ENCODE results near the gene N4BP2L1. TPM values are rescaled to one million over a fixed set of nuclear protein-coding genes. Genes with fewer than 3 reads are reported as not detected.

N4BP2L1 gene
- total and polyA plus RNA-seq, 2 of the 8 experiments (the other 6 are each of a cell fraction or from before 2014, with no cell fraction given), result 1.3 to 3.1 TPM

DNA sequence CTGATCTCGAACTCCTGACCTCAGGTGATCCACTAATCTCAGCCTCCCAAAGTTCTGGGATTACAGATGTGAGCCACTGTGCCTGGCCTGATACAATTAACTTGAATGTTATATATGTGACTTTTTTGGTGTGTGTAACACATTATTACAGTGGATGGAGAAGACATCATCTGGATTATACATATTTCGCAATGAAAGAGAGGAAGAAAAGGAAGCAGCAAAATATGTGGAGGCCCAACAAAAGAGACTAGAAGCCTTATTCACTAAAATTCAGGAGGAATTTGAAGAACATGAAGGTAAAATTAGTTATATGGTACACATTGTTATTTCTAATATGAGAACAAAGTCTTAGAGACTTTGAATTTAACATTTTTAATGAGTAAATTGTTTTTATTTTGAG, 57.1 kb downstream of the N4BP2L1 start:
- H3K4ac ChIP-seq (replicated peaks; ENCODE audit: insufficient read length, low read depth, low read length), result no peak overlapping the region
- no peak overlapping the region for H3K27ac ChIP-seq (ENCODE audit: low read depth, low read length)
- no peaks in the 10 kb centered on the region for H3K79me2 ChIP-seq (ENCODE audit: control insufficient read depth in 1 of 2, insufficient read depth in 2 of 2, low read length in 2 of 2)
- no peak overlapping the region for H2BK15ac ChIP-seq (ENCODE audit: low read length)
- H3K23ac ChIP-seq (ENCODE audit: insufficient read length), result no peak overlapping the region
- peaks cover 0 to 27% (median 1%) of the 10 kb centered on the region in 4 experiments; a peak in 5 of 8 replicates for H3K36me3 ChIP-seq (ENCODE audit: control insufficient read depth in 2 of 4, insufficient read depth in 4 of 4, low read length in 3 of 4)
- H2AFZ ChIP-seq (ENCODE audit: low read length), result no peak overlapping the region
- H3K23me2 ChIP-seq (ENCODE audit: low read depth, low read length), result no peaks in the 10 kb centered on the region
- H3K14ac ChIP-seq (ENCODE audit: insufficient read length), result no peak overlapping the region
- no peak overlapping the region for H2AK5ac ChIP-seq (ENCODE audit: low read depth, low read length)
- no peak overlapping the region for H2BK12ac ChIP-seq (ENCODE audit: low read depth, low read length)
- H4K91ac ChIP-seq (replicated peaks; ENCODE audit: insufficient read length, low read length), result no peak overlapping the region
- H4K5ac ChIP-seq (ENCODE audit: insufficient read length, low read depth, low read length), result no peak overlapping the region
- H3K4me1 ChIP-seq (replicated peaks in 1 of 4; ENCODE audit: control insufficient read depth in 3 of 4, insufficient read depth in 4 of 4, low read length in 3 of 4), result no peaks in the 10 kb centered on the region
- H4K8ac ChIP-seq (ENCODE audit: extremely low read depth, insufficient read depth, low read length), result no peak overlapping the region
- no peak overlapping the region for H2BK120ac ChIP-seq (replicated peaks; ENCODE audit: low read depth, low read length)
- no peak overlapping the region for H3K4me3 ChIP-seq (ENCODE audit: extremely low read depth in 1 of 4, insufficient read depth in 2 of 4, low read depth in 3 of 4, low read length in 4 of 4)
- 86% methylated on average over 2 of the region's 2 CpGs; no CpG with 5 or more reads in 1 of the 2 experiments for WGBS, 2 experiments (ENCODE audit: extremely low coverage in 1 of 2, insufficient coverage in 1 of 2, insufficient read length in 1 of 2, insufficient replicate concordance in 2 of 2, low coverage in 1 of 2, low lambda C conversion rate in 2 of 2, missing lambda C conversion rate in 1 of 2)
- H3K56ac ChIP-seq (replicated peaks; ENCODE audit: insufficient read length, low read depth, low read length), result no peak overlapping the region
- FAIRE-seq (no peak), DNase-seq (ENCODE audit: low read depth in 1 of 2, low spot score in 2 of 2) (no peak)
- no peak overlapping the region for H3K9ac ChIP-seq (replicated peaks in 1 of 4; ENCODE audit: extremely low read depth in 1 of 4, low read depth in 3 of 4, low read length in 3 of 4)
- H4K20me1 ChIP-seq (replicated peaks in 1 of 2; ENCODE audit: control insufficient read depth in 1 of 2, insufficient read depth in 2 of 2, low read length in 2 of 2), result no peaks in the 10 kb centered on the region
- POLR2A ChIA-PET (ENCODE audit: partially characterized antibody), result no interaction called here
- H3K9me3 ChIP-seq (ENCODE audit: insufficient read depth in 2 of 2, low read depth in 1 of 2, low read length in 1 of 2), result peaks cover 0 to 3% of the 10 kb centered on the region in 2 experiments; a peak in 1 of 4 replicates
- no peaks in the 10 kb centered on the region for H3K79me1 ChIP-seq (ENCODE audit: low read depth, low read length)
- peak; percentile 11; the same call in 1 of the 2 replicates for TF ChIP-seq CEBPB (IDR thresholded peaks at IDR 0.05; ENCODE audit: low read depth, low read length)
- TF ChIP-seq HDAC6 (IDR thresholded peaks at IDR 0.05; ENCODE audit: low read depth, low read length), result no peak
- CTCF ChIA-PET (ENCODE audit: partially characterized antibody), result no interaction called here
- H3K4me2 ChIP-seq (ENCODE audit: insufficient read depth in 1 of 2, low read depth in 2 of 2, low read length in 2 of 2), result no peak overlapping the region
- no peak overlapping the region for H2BK5ac ChIP-seq (ENCODE audit: low read depth, low read length)
- H3K27me3 ChIP-seq (replicated peaks in 1 of 4; ENCODE audit: control insufficient read depth in 3 of 4, extremely low read depth in 1 of 4, insufficient read depth in 3 of 4, low read length in 3 of 4), result no peaks in the 10 kb centered on the region
- H3K18ac ChIP-seq (ENCODE audit: extremely low read depth, low read length), result no peak overlapping the region
- H2BK20ac ChIP-seq (ENCODE audit: low read length), result no peak overlapping the region

Data from H1 (cell line).